Measurements from ENCODE around the gene GNG3. TPM values are rescaled to one million over a fixed set of nuclear protein-coding genes. Genes with fewer than 3 reads are reported as not detected.

Gene GNG3
- total and polyA plus RNA-seq, 2 of the 8 experiments (the other 6 are each of a cell fraction or from before 2014, with no cell fraction given): 4.9 to 12.1 TPM

GRCh38 chr11:62728171-62728988 is 20.9 kb downstream of the GNG3 start, which contains the start of gene TTC9C (continued):
- TF ChIP-seq CHD7 (IDR thresholded peaks at IDR 0.05; ENCODE audit: insufficient replicate concordance, low read length) (no peak), HDAC2 (IDR thresholded peaks at IDR 0.05; ENCODE audit: borderline replicate concordance in 1 of 2, low read depth in 2 of 2, low read length in 2 of 2) (no peak; a peak in 1 of 4 replicates), HDAC6 (IDR thresholded peaks at IDR 0.05; ENCODE audit: low read depth, low read length) (no peak), CHD2 (IDR thresholded peaks at IDR 0.05; ENCODE audit: low read length) (no peak; the same call in none of the 2 replicates)
